Kidney tubule cell (primary cell): ENCODE results near the gene AXIN2.

Experiments
- DNase-seq: peaks from one replicate; pipeline ENCODE4 v3.0.0-alpha.2; 2018; ENCODE audit warnings: low spot score

The AXIN2 gene

DNA sequence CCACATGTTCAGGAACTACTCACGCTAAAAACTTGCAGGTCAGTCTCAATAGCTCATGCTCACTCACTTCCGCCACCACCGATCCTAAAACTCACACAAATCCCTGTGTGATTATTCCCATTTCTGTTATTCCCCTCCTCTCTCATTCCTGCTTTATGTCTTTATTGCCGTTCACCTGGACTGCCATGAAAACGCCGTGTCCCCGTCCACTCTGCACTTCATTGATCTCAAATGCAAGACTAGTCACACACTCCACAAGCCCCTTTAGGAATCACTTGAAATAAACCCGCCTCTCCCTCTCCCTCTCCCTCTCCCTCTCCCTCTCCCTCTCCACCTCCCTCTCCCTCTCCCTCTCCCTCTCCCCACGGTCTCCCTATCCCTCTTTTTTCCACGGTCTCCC, 78.0 kb downstream of the AXIN2 start:
- DNase-seq: no peak

DNA sequence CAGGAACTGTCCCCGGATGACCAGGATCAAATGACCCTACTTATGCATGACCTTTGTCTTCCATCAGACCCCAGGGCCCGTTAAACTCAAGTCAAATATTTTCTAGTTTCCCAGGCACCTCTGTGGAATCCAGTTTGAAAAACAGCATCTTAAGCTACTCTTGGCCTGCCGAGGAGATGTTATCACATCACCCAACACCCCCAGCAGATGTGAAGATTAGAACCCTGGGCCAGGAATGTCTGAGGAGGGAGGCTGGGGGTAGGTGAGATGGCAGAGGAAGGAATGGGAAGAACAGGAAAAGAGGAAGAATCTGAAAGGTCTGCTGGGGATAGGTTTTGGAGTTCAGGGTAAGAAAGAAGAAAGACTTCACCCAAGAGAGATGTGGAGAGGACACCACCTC, 79.2 kb downstream of the AXIN2 start:
- DNase-seq: no peak

DNA sequence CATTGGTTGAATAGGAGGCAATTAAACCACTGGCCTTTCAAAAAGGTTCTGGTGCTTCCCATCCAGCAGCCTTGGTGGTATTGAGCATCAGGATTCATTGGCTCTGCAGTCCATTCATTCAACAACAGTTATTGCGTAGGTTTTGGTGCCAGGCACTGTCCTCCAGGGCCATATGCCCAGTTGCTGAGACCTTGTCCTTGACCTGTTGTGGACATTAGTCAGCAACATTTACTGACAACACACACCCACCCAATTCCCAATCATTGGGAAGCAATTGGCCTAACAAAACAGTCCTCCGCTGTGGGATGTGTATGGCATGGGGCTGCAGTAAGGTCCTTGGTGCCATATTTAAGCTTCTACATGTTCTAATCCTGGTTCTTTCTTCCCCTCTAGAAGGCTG, 82.2 kb downstream of the AXIN2 start:
- DNase-seq: no peak
